ENCODE results near the gene MMP14. TPM values are rescaled to one million over a fixed set of nuclear protein-coding genes. Genes with fewer than 3 reads are reported as not detected.
"Not testable (repeated sequence)": the region's sequence is repeated elsewhere in the genome, so short reads cannot be mapped to it uniquely, and the experiment has no call there.

Gene MMP14
- total and polyA plus RNA-seq, 7 donors: 21.0 to 140 (median 86.6) TPM

DNA sequence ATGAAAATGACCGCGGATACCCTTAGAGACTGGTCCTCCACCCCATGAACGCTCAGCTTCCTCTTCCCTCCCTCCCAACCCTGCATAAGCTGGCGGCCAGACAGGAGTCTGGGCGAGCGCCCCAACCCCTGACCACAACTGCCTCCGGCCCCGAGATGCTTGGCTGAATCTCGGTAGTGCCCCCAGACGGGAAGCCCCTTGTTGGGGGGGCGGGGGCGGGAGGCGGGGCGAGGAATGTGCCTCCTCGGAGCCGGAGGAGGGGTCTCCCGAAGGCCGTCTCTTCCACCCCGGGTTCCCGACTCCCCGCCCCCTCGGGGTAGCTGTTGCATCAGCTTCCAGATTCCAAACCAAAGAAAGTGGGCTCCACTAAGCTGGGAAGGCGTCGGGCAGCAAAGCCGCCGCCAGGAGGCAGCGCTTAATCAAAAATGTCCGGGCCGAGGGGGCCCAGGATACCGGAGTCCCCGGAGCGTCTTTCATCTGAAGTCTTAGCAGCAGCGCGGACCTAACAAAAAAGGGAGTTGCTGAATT lies 13.8 kb upstream of the MMP14 start:
- peaks cover 0 to 36% (median 29%) of the 10 kb centered on the region in 4 donors for H3K4me1 ChIP-seq
- intact Hi-C loops (cut with DNase I): loop anchor here (1.0 to 5.0 kb wide), 2 partner anchors 31 to 265 kb away; no protein-coding TSS in a partner anchor
- peak; percentile 90 for DNase-seq
- H3K9me3 ChIP-seq: no peaks in the 10 kb centered on the region
- peak overlapping the region; percentile 22 to 59 (median 46) for H3K4me3 ChIP-seq
- peak overlapping the region; percentile 53 to 77 (median 62) for H3K27ac ChIP-seq
- WGBS, 2 donors: 0 to 1% methylated on average over 34 of the region's 34 CpGs
- H3K36me3 ChIP-seq: no peaks in the 10 kb centered on the region
- TF ChIP-seq CTCF (IDR thresholded peaks at IDR 0.05) (peak; percentile 64 to 89 (median 80)), POLR2A (IDR thresholded peaks at IDR 0.05) (no peak), POLR2AphosphoS5 (IDR thresholded peaks at IDR 0.05) (peak in 2 of 4 donors; percentile 23 to 28)
- no peaks in the 10 kb centered on the region for H3K27me3 ChIP-seq

GRCh38 chr14:22824711-22825359 lies 11.6 kb upstream of the MMP14 start:
- Histone ChIP-seq H3K27ac (peak overlapping the region in 1 of 4 donors; percentile 3), H3K27me3 (no peaks in the 10 kb centered on the region), H3K9me3 (no peaks in the 10 kb centered on the region), H3K4me3 (no peak overlapping the region), H3K4me1 (peaks cover 0 to 27% (median 22%) of the 10 kb centered on the region in 4 donors), H3K36me3 (no peaks in the 10 kb centered on the region)
- TF ChIP-seq CTCF (IDR thresholded peaks at IDR 0.05) (no peak), POLR2AphosphoS5 (IDR thresholded peaks at IDR 0.05) (no peak), POLR2A (IDR thresholded peaks at IDR 0.05) (no peak), EP300 (IDR thresholded peaks at IDR 0.05) (no peak)
- peak; percentile 73 for DNase-seq
- WGBS, 2 donors: 41 to 65% methylated on average over 8 of the region's 8 CpGs
- intact Hi-C loops (cut with DNase I): loop anchor here (5.0 kb wide), 1 partner anchor 268 kb away; no protein-coding TSS in a partner anchor

DNA sequence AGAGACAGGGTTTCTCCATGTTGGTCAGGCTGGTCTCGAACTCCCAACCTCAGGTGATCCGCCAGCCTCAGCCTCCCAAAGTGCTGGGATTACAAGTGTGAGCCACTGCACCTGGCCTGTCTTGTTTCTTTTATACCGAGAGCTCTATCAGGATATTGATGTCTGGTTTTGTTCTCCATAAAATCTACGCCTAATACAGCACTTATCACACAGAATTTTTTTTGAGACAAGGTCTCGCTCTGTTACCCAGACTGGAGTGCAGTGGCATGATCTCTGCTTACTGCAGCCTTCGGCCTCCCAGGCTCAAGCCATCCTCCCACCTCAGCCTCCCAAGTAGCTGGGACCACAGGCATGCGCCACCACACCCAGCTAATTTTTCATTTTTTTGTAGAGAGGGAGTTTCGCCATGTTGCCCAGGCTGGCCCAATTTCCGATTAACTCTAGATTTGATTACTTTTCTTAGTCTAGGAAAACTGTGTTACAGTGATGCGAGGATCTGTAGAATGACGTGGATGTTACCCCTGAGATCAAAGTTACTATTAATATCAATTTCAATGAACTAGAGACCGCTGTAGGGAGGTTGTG lies 7.2 kb upstream of the MMP14 start:
- H3K9me3 ChIP-seq; H3K27me3 ChIP-seq; DNase-seq; intact Hi-C loops (cut with DNase I): not testable (repeated sequence)
- Histone ChIP-seq H3K27ac (peak overlapping the region; percentile 77 to 86 (median 80)), H3K4me1 (peaks cover 0 to 15% (median 14%) of the 10 kb centered on the region in 4 donors), H3K4me3 (peak overlapping the region; percentile 64 to 80 (median 74)), H3K36me3 (peaks cover 0 to 11% (median 7%) of the 10 kb centered on the region in 4 donors)
- WGBS, 2 donors: 85 to 87% methylated on average over 12 of the region's 12 CpGs

DNA sequence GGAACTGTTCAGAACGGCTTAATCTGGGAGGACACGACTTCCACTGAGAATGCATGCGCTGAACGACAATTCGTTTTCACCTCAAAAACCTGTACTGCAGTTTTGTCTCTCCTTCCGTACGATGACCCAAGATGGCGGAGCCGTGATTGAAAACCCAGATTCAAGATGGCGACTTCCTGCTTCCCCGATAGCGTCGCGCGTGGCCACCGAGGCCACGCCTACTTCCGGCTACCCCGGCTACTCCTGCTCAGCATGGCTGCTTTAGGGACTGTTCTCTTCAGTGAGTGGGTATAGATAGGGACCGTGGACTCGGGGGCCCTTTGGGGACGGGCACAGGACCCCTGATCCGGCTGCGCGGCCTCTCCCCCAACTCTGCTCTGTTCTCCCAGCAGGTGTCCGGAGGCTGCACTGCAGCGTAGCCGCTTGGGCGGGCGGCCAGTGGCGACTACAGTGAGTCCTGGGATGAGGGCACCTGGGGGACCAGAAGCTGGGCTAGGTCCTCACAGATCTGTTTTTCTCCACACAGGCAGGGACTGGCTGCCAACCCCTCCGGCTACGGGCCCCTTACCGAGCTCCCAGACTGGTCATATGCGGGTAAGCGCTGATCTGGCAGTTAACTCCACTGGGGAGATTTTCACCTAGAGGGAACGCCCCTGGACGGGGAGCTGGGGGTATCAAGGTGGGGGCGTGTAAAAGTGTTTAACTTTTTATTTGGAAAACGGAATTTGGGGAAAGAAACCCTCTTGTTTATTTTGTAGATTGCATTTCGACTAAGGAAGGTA lies 6.5 kb upstream of the MMP14 start, which contains the start of gene MRPL52:
TSS of gene MRPL52 (plus strand) at position 227 of the 782 bp plus-strand sequence. CDS start at position 253, 26 bp downstream.
- Histone ChIP-seq H3K36me3 (peaks cover 0 to 17% (median 8%) of the 10 kb centered on the region in 4 donors), H3K4me1 (peaks cover 0 to 14% (median 12%) of the 10 kb centered on the region in 4 donors), H3K9me3 (no peaks in the 10 kb centered on the region), H3K27ac (peak within 1 kb of the TSS; percentile 77 to 86 (median 80)), H3K4me3 (peak within 1 kb of the TSS; percentile 64 to 80 (median 74)), H3K27me3 (no peaks in the 10 kb centered on the region)
- no peak for TF ChIP-seq POLR2A (IDR thresholded peaks at IDR 0.05)
- peak in 3 of 4 donors; percentile 40 to 63 (median 44) for TF ChIP-seq POLR2AphosphoS5 (IDR thresholded peaks at IDR 0.05)
- TF ChIP-seq EP300 (IDR thresholded peaks at IDR 0.05): no peak
- TF ChIP-seq CTCF (IDR thresholded peaks at IDR 0.05): no peak
- DNase-seq: peak; percentile 94
- WGBS, 2 donors: 0% methylated on average over 41 of the region's 41 CpGs
- intact Hi-C loops (cut with DNase I): no loop called here

All from sigmoid colon (tissue), 7 donors.